WTC11 (cell line): ENCODE measurements around the gene CAPZB. TPM values are rescaled to one million over a fixed set of nuclear protein-coding genes. Genes with fewer than 3 reads are reported as not detected.

Experiments used
- ATAC-seq: fragments of 200-7000 bp; cut with Tn5 transposase; 2 replicates; pipeline ENCODE4 v1.10.0; 2021; ENCODE audit warnings: mild to moderate bottlenecking, moderate library complexity
- CTCF ChIA-PET: fragments of 300-600 bp; sonication (Branson Sonifier 250); formaldehyde crosslinking; loops from one replicate; lab custom pipeline; 2021; ENCODE audit warnings: antibody characterized with exemption; lab: Charles Lee
- POLR2A ChIA-PET: fragments of 350-600 bp; sonication (Branson Sonifier 250); formaldehyde crosslinking; loops from one replicate; lab custom pipeline; 2021; ENCODE audit warnings: antibody characterized with exemption; lab: Charles Lee
- DNase-seq: peaks from one replicate; pipeline ENCODE4 v3.0.0; 2021; ENCODE audit warnings: low spot score
- H3K27ac Mint-ChIP-seq: 2 replicates; pipeline ENCODE4 v1.8.0; 2021; ENCODE audit warnings: mixed read lengths
- H3K27me3 Mint-ChIP-seq: 2 replicates; pipeline ENCODE4 v1.8.0; 2021; ENCODE audit warnings: low read depth, mild to moderate bottlenecking, moderate library complexity, mixed read lengths
- H3K36me3 Mint-ChIP-seq: 2 replicates; pipeline ENCODE4 v1.8.0; 2021; ENCODE audit warnings: mixed read lengths
- H3K4me1 Mint-ChIP-seq: 2 replicates; pipeline ENCODE4 v1.8.0; 2022; ENCODE audit warnings: mixed read lengths
- H3K4me3 Mint-ChIP-seq: 2 replicates; pipeline ENCODE4 v1.8.0; 2021; ENCODE audit warnings: mild to moderate bottlenecking, moderate library complexity, mixed read lengths
- H3K9me3 Mint-ChIP-seq: 2 replicates; pipeline ENCODE4 v1.8.0; 2021; ENCODE audit warnings: mixed read lengths
- CBFB ChIP-seq: sonication (generic); formaldehyde crosslinking; IDR thresholded peaks from 2 replicates; pipeline ENCODE4 v1.8.1; 2022; ENCODE audit warnings: mild to moderate bottlenecking, low read depth, missing genetic modification reagents
- CTCF ChIP-seq: fragments of 200-600 bp; IDR thresholded peaks from 2 replicates; pipeline ENCODE4 v1.8.0; 2022; ENCODE audit warnings: antibody characterized with exemption
- ELF4 ChIP-seq: sonication (generic); formaldehyde crosslinking; IDR thresholded peaks from 2 replicates; pipeline ENCODE4 v1.8.1; 2022; ENCODE audit warnings: low read depth, mild to moderate bottlenecking, moderate library complexity, missing genetic modification reagents
- FOXK1 ChIP-seq: sonication (generic); formaldehyde crosslinking; IDR thresholded peaks from 2 replicates; pipeline ENCODE4 v1.8.0; 2022; ENCODE audit warnings: mild to moderate bottlenecking, moderate library complexity, missing genetic modification reagents
- FOXP1 ChIP-seq: sonication (generic); formaldehyde crosslinking; IDR thresholded peaks from 2 replicates; pipeline ENCODE4 v1.8.0; 2022; ENCODE audit warnings: missing genetic modification reagents, mild to moderate bottlenecking, moderate library complexity, borderline replicate concordance
- FOXP4 ChIP-seq: sonication (generic); formaldehyde crosslinking; IDR thresholded peaks from 2 replicates; pipeline ENCODE4 v1.8.0; 2022; ENCODE audit warnings: mild to moderate bottlenecking, missing genetic modification reagents
- GRHL2 ChIP-seq: fragments of 250-450 bp; sonication (Bioruptor Pico); IDR thresholded peaks from 2 replicates; pipeline ENCODE4 v1.8.0; 2022; ENCODE audit warnings: mild to moderate bottlenecking, moderate library complexity; ENCODE audit not compliant: insufficient replicate concordance, severe bottlenecking
- GTF2I ChIP-seq: fragments of 250-450 bp; sonication (Bioruptor Pico); conservative IDR thresholded peaks from 2 replicates; pipeline ENCODE4 v1.4.0; 2021; ENCODE audit warnings: mild to moderate bottlenecking
- JUN ChIP-seq: sonication (generic); formaldehyde crosslinking; IDR thresholded peaks from 2 replicates; pipeline ENCODE4 v1.8.0; 2023; ENCODE audit warnings: mild to moderate bottlenecking, missing genetic modification reagents
- KAT7 ChIP-seq: sonication (generic); formaldehyde crosslinking; IDR thresholded peaks from 2 replicates; pipeline ENCODE4 v1.8.1; 2023; ENCODE audit warnings: missing genetic modification reagents, mild to moderate bottlenecking, borderline replicate concordance
- MXD4 ChIP-seq: fragments of 250-450 bp; sonication (Bioruptor Pico); IDR thresholded peaks from 2 replicates; pipeline ENCODE4 v1.8.0; 2021; ENCODE audit warnings: mild to moderate bottlenecking, moderate library complexity, borderline replicate concordance
- NR2C2 ChIP-seq: sonication (generic); formaldehyde crosslinking; IDR thresholded peaks from 2 replicates; pipeline ENCODE4 v1.8.0; 2022; ENCODE audit warnings: mild to moderate bottlenecking, missing genetic modification reagents
- PRDM15 ChIP-seq: sonication (generic); formaldehyde crosslinking; IDR thresholded peaks from 2 replicates; pipeline ENCODE4 v1.8.0; 2022; ENCODE audit warnings: missing genetic modification reagents
- SMAD3 ChIP-seq: sonication (generic); formaldehyde crosslinking; IDR thresholded peaks from 2 replicates; pipeline ENCODE4 v1.8.0; 2022; ENCODE audit warnings: missing genetic modification reagents, mild to moderate bottlenecking, borderline replicate concordance
- STAT6 ChIP-seq: sonication (generic); formaldehyde crosslinking; conservative IDR thresholded peaks from 2 replicates; pipeline ENCODE4 v1.8.1; 2023; ENCODE audit warnings: mild to moderate bottlenecking, low read depth, missing genetic modification reagents, moderate library complexity
- TEAD4 ChIP-seq: sonication (generic); formaldehyde crosslinking; IDR thresholded peaks from 2 replicates; pipeline ENCODE4 v1.8.0; 2022; ENCODE audit warnings: mild to moderate bottlenecking, missing genetic modification reagents
- ZMAT4 ChIP-seq: fragments of 250-450 bp; sonication (Bioruptor Pico); IDR thresholded peaks from 2 replicates; pipeline ENCODE4 v1.9.0; 2021; ENCODE audit warnings: mild to moderate bottlenecking
- ZNF121 ChIP-seq: sonication (generic); formaldehyde crosslinking; IDR thresholded peaks from 2 replicates; pipeline ENCODE4 v1.8.0; 2023; ENCODE audit warnings: missing genetic modification reagents
- ZNF232 ChIP-seq: sonication (generic); formaldehyde crosslinking; IDR thresholded peaks from 2 replicates; pipeline ENCODE4 v1.8.0; 2022; ENCODE audit warnings: mild to moderate bottlenecking, missing genetic modification reagents
- total RNA-seq: library from RNA; stranded (reverse); gene quantifications from 3 replicates; pipeline ENCODE4 v1.2.3, GENCODE V29; 2021

The CAPZB gene
- total RNA-seq, 1 experiment from 2014 or later: 348 TPM

- peaks cover 71% of the 10 kb centered on the region for H3K4me1 Mint-ChIP-seq
- TF ChIP-seq SMAD3 (no peak), TEAD4 (CRISPR knock-in tag) (no peak), KAT7 (CRISPR knock-in tag) (no peak), ZNF121 (no peak), GRHL2 (CRISPR knock-in tag) (no peak), NR2C2 (CRISPR knock-in tag) (no peak), FOXP1 (CRISPR knock-in tag) (no peak), MXD4 (CRISPR knock-in tag) (no peak), ZMAT4 (CRISPR knock-in tag) (no peak), PRDM15 (no peak), JUN (no peak), CBFB (CRISPR knock-in tag) (no peak)
- no peaks in the 10 kb centered on the region; the same call in 1 of the 2 replicates for H3K27me3 Mint-ChIP-seq
- no peak for ATAC-seq
- ChIA-PET POLR2A (interaction anchor here (0.6 kb wide), 1 partner anchor 163 kb away, joined by 3 read pairs; no protein-coding TSS in a partner anchor), CTCF (interaction anchor here (0.6 to 3.9 kb wide), 4 partner anchors 13 to 228 kb away, joined by 3 to 24 read pairs (median 4); no protein-coding TSS in a partner anchor)
- peak overlapping the region; percentile 20 for H3K27ac Mint-ChIP-seq
- DNase-seq: no peak
- H3K9me3 Mint-ChIP-seq: no peaks in the 10 kb centered on the region
- peak overlapping the region; percentile 94 for H3K4me3 Mint-ChIP-seq
- peaks cover 16% of the 10 kb centered on the region for H3K36me3 Mint-ChIP-seq
Measured at GRCh38 chr1:19483691-19484090, 1.6 kb downstream of the CAPZB start.

- peaks cover 76% of the 10 kb centered on the region for H3K4me1 Mint-ChIP-seq
- H3K27ac Mint-ChIP-seq: peak overlapping the region; percentile 20
- no peak for TF ChIP-seq ZNF232
- TF ChIP-seq, all 79 proteins: peak for 0
- CTCF ChIA-PET: interaction anchor here (0.7 to 3.9 kb wide), 3 partner anchors 13 to 158 kb away, joined by 3 to 24 read pairs (median 3); no protein-coding TSS in a partner anchor
- no peak for ATAC-seq
- peaks cover 16% of the 10 kb centered on the region for H3K36me3 Mint-ChIP-seq
- H3K27me3 Mint-ChIP-seq: no peaks in the 10 kb centered on the region; the same call in 1 of the 2 replicates
- H3K4me3 Mint-ChIP-seq: peak overlapping the region; percentile 94
- H3K9me3 Mint-ChIP-seq: no peaks in the 10 kb centered on the region
- no peak for DNase-seq
- POLR2A ChIA-PET: interaction anchor here (1.2 kb wide), 1 partner anchor 11 kb away, joined by 8 read pairs; no protein-coding TSS in a partner anchor
Measured at GRCh38 chr1:19483261-19483660, 2.1 kb downstream of the CAPZB start.

GRCh38 chr1:19481826-19482398, 3.4 kb downstream of the CAPZB start:
- peak; percentile 39 for DNase-seq
- H3K27ac Mint-ChIP-seq: peak overlapping the region; percentile 57
- no peak for TF ChIP-seq NR2C2 (CRISPR knock-in tag)
- no peak for TF ChIP-seq ELF4
- TF ChIP-seq FOXP4 (CRISPR knock-in tag): peak; percentile 78; the same call in 1 of the 2 replicates
- TF ChIP-seq CTCF: no peak
- TF ChIP-seq GTF2I: no peak
- TF ChIP-seq FOXK1: peak; percentile 81
- no peak for TF ChIP-seq STAT6 (CRISPR knock-in tag)

More at GRCh38 chr1:19481826-19482398, 3.4 kb downstream of the CAPZB start:
- Mint-ChIP-seq H3K36me3 (peaks cover 16% of the 10 kb centered on the region), H3K4me1 (peaks cover 78% of the 10 kb centered on the region), H3K27me3 (no peaks in the 10 kb centered on the region; the same call in 1 of the 2 replicates), H3K4me3 (peak overlapping the region; percentile 94), H3K9me3 (no peaks in the 10 kb centered on the region)
- ChIA-PET CTCF (interaction anchor here (0.7 to 3.9 kb wide), 9 partner anchors 9 to 172 kb away, joined by 3 to 24 read pairs (median 5); no protein-coding TSS in a partner anchor), POLR2A (interaction anchor here (0.6 to 1.3 kb wide), 5 partner anchors 9 to 26 kb away, joined by 3 to 8 read pairs (median 4); no protein-coding TSS in a partner anchor)
- ATAC-seq: peak; percentile 36
